Esophagus muscularis mucosa (tissue), 3 donors: ENCODE measurements around the gene HS2ST1.
"Not testable (repeated sequence)": the region's sequence is repeated elsewhere in the genome, so short reads cannot be mapped to it uniquely, and the experiment has no call there.

Source experiments
- CTCF ChIP-seq, 3 experiments: fragments of 200-600 bp in 2 of 3; fragments of 450-650 bp in 1 of 3; sonication (generic) in 2 of 3; IDR thresholded peaks; one replicate each; pipeline ENCODE4 v1.5.1; 2017 to 2019; ENCODE audit warnings: antibody characterized with exemption in 3 of 3, mild to moderate bottlenecking in 2 of 3, moderate library complexity in 1 of 3
- POLR2A ChIP-seq: fragments of 450-650 bp; IDR thresholded peaks from one replicate; pipeline ENCODE4 v1.6.1; 2017; ENCODE audit warnings: antibody characterized with exemption, moderate library complexity, mild to moderate bottlenecking, low read depth
- POLR2AphosphoS5 ChIP-seq, 2 donors: sonication (generic); formaldehyde crosslinking; IDR thresholded peaks; one replicate each; pipeline ENCODE4 v1.6.1; 2017; ENCODE audit warnings: antibody characterized with exemption in 2 of 2

GRCh38 chr1:86989690-86990089, 75.3 kb downstream of the HS2ST1 start:
- not testable (repeated sequence) for TF ChIP-seq CTCF (IDR thresholded peaks at IDR 0.05); POLR2AphosphoS5 (IDR thresholded peaks at IDR 0.05); POLR2A
